GM18511 (cell line): Measurements from ENCODE around the gene PCDHA9.
"Not testable (repeated sequence)": the region's sequence is repeated elsewhere in the genome, so short reads cannot be mapped to it uniquely, and the experiment has no call there.

ENCODE experiments used
- ATAC-seq: cut with Tn5 transposase; IDR thresholded peaks from one replicate; pipeline ENCODE4 v1.9.1; 2021; ENCODE audit warnings: mild to moderate bottlenecking, moderate library complexity; ENCODE audit not compliant: unreplicated experiment

Gene PCDHA9, protein sequence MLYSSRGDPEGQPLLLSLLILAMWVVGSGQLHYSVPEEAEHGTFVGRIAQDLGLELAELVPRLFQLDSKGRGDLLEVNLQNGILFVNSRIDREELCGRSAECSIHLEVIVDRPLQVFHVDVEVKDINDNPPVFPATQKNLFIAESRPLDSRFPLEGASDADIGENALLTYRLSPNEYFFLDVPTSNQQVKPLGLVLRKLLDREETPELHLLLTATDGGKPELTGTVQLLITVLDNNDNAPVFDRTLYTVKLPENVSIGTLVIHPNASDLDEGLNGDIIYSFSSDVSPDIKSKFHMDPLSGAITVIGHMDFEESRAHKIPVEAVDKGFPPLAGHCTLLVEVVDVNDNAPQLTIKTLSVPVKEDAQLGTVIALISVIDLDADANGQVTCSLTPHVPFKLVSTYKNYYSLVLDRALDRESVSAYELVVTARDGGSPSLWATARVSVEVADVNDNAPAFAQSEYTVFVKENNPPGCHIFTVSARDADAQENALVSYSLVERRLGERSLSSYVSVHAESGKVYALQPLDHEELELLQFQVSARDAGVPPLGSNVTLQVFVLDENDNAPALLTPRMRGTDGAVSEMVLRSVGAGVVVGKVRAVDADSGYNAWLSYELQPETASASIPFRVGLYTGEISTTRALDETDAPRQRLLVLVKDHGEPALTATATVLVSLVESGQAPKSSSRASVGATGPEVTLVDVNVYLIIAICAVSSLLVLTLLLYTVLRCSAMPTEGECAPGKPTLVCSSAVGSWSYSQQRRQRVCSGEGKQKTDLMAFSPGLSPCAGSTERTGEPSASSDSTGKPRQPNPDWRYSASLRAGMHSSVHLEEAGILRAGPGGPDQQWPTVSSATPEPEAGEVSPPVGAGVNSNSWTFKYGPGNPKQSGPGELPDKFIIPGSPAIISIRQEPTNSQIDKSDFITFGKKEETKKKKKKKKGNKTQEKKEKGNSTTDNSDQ

DNA sequence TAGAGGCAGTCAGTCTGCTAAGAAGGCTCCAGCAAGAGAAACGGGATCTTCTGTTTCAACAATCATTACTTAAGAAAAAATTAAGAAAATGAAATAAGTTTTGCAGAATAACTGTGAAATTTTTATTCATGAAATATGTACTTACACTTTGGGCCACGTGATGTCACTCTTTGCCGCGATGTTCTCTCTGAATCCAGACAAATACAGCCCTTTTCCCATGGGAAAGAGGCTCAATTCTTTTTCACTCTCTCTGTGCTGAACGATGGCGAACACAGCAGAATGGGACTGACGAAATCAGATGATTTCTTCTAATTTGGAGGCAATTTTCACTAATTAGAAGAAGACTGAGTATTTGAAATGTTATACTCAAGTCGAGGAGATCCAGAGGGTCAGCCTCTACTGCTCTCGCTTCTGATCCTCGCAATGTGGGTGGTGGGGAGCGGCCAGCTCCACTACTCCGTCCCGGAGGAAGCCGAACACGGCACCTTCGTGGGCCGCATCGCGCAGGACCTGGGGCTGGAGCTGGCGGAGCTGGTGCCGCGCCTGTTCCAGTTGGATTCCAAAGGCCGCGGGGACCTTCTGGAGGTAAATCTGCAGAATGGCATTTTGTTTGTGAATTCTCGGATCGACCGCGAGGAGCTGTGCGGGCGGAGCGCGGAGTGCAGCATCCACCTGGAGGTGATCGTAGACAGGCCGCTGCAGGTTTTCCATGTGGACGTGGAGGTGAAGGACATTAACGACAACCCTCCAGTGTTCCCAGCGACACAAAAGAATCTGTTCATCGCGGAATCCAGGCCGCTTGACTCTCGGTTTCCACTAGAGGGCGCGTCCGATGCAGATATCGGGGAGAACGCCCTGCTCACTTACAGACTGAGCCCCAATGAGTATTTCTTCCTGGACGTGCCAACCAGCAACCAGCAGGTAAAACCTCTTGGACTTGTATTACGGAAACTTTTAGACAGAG, at the start of gene PCDHA9:
PCDHA9 (plus strand) TSS at position 244 of the 964 bp plus-strand sequence; CDS start at position 358, 114 bp downstream.
- ATAC-seq, result not testable (repeated sequence)

DNA sequence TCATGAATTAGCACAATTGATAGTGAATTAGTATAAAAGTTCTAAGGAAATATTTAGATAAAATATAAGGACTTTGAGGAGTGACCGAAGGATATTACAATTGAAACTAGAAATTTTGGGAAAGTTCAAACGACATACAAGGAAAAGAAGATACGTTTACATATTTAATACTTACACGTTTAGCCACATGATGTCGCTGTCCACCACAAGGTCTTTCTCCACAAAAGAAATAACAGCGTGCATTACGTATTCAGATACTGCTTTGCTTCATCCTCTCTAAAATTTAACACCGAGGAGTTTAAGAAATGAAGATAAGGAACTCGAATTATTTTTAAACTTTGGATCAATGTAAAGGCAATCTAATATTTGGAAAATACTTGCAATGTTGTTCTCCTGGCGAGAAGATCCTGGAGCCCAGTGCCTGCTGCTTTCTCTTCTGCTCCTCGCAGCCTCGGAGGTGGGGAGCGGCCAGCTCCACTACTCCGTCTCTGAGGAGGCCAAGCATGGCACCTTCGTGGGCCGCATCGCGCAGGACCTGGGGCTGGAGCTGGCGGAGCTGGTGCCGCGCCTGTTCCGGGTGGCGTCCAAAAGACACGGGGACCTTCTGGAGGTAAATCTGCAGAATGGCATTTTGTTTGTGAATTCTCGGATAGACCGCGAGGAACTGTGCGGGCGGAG, 47.2 kb upstream of the PCDHA9 start, which contains the start of gene PCDHA3:
PCDHA3 (plus strand) TSS at position 242 of the 678 bp plus-strand sequence.
- no peak for ATAC-seq

DNA sequence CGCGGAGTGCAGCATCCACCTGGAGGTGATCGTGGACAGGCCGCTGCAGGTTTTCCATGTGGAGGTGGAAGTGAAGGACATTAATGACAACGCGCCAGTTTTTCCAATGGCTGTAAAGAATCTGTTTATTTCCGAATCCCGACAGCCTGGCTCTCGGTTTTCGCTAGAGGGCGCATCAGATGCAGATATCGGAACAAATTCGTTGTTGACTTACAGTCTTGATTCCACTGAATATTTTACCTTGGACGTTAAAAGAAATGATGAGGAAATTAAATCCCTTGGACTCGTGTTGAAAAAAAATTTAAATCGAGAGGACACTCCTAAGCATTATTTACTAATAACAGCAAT, 46.7 kb upstream of the PCDHA9 start:
- ATAC-seq, result no peak

DNA sequence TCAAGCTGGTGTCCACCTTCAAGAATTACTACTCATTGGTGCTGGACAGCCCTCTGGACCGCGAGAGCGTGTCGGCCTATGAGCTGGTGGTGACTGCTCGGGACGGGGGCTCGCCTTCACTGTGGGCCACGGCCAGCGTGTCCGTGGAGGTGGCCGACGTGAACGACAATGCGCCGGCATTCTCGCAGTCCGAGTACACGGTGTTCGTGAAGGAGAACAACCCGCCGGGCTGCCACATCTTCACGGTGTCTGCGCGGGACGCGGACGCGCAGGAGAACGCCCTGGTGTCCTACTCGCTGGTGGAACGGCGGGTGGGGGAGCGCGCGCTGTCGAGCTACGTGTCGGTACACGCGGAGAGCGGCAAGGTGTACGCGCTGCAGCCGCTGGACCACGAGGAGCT, 45.8 kb upstream of the PCDHA9 start:
- not testable (repeated sequence) for ATAC-seq

DNA sequence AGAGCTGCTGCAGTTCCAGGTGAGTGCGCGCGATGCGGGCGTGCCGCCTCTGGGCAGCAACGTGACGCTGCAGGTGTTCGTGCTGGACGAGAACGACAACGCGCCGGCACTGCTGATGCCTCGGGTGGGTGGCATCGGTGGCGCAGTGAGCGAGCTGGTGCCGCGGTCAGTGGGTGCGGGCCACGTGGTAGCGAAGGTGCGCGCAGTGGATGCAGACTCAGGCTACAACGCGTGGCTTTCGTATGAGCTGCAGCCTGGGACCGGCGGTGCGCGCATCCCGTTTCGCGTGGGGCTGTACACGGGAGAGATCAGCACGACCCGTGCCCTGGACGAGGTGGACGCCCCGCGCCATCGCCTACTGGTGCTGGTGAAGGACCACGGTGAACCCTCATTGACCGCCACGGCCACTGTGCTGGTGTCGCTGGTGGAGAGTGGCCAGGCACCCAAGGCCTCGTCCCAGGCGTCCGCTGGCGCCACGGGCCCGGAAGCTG, 45.4 kb upstream of the PCDHA9 start:
- ATAC-seq, result no peak

DNA sequence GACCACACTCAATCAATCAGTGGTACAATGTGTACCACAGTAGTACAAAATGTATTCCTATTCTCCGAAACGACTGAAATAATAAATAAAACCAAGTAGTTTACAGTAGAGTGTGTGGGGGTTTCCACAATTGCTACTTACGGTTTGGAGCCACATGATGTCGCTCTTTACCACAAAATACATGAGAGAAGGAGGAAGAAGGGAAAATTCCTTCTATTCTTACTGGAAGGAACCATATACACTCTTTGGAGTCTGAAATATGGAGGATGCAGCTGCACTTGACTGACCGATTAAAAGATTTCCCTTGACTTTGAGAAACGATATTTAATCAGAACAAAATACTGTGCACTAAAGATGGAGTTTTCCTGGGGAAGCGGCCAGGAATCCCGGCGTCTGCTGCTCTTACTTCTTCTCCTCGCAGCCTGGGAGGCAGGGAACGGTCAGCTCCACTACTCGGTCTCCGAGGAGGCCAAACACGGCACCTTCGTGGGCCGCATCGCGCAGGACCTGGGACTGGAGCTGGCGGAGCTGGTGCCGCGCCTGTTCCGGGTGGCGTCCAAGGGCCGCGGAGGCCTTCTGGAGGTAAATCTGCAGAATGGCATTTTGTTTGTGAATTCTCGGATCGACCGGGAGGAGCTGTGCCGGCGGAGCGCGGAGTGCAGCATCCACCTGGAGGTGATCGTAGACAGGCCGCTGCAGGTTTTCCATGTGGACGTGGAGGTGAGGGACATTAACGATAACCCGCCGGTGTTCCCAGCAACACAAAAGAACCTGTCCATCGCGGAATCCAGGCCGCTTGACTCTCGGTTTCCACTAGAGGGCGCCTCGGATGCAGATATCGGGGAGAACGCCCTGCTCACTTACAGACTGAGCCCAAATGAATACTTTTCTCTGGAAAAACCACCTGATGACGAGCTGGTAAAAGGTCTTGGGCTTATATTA, 41.1 kb upstream of the PCDHA9 start, which contains the start of gene PCDHA4:
PCDHA4 (plus strand) TSS at position 235 of the 942 bp plus-strand sequence.
- ATAC-seq, result no peak

DNA sequence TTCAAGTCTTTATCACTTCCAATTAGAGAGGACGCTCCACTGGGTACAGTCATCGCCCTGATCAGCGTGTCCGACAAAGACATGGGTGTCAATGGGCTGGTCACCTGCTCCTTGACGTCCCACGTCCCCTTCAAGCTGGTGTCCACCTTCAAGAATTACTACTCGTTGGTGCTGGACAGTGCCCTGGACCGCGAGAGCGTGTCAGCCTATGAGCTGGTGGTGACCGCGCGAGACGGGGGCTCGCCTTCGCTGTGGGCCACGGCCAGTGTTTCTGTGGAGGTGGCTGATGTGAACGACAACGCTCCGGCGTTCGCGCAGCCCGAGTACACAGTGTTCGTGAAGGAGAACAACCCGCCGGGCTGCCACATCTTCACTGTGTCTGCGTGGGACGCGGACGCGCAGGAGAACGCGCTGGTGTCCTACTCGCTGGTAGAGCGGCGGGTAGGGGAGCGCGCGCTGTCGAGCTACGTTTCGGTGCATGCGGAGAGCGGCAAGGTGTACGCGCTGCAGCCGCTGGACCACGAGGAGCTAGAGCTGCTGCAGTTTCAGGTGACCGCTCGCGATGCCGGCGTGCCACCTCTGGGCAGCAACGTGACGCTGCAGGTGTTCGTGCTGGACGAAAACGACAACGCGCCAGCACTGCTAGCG, 39.8 kb upstream of the PCDHA9 start:
- ATAC-seq, result not testable (repeated sequence)

DNA sequence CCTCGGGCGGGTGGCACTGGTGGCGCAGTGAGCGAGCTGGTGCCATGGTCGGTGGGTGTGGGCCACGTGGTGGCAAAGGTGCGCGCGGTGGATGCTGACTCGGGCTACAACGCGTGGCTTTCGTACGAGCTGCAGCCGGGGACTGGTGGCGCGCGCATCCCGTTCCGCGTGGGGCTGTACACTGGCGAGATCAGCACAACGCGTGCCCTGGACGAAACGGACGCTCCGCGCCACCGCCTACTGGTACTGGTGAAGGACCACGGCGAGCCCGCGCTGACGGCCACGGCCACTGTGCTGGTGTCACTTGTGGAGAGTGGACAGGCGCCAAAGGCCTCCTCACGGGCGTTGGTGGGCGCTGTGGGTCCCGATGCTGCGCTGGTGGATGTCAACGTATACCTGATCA, 39.3 kb upstream of the PCDHA9 start:
- ATAC-seq, result no peak

DNA sequence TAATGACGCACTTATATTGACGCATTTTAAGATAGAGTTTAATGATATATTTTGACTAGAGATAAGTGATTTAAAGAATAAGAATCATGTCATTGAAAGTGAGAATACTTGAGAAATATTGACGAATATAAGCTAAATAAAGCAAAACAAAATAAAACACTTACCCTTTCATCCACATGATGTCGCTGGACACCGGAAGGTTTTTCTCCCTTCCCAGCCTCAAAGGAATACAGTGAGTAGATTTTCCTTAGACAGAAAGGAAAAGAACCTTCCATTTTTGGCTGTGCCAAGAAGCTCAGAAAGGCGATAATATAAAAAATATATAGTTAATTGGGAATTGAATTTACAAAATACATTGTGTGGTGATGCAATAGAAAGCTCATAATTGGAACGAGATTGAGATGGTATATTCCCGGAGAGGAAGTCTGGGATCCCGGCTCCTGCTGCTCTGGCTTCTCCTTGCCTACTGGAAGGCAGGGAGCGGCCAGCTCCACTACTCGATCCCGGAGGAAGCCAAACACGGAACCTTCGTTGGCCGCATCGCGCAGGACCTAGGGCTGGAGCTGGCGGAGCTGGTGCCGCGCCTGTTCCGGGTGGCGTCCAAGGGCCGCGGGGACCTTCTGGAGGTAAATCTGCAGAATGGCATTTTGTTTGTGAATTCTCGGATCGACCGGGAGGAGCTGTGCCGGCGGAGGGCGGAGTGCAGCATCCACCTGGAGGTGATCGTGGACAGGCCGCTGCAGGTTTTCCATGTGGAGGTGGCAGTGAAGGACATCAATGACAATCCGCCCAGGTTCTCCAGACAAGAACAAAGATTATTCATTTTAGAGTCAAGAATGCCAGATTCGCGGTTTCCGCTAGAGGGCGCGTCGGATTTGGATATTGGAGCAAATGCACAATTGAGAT, 26.6 kb upstream of the PCDHA9 start, which contains the start of gene PCDHA5:
PCDHA5 (plus strand) TSS at position 239 of the 906 bp plus-strand sequence.
- no peak for ATAC-seq

DNA sequence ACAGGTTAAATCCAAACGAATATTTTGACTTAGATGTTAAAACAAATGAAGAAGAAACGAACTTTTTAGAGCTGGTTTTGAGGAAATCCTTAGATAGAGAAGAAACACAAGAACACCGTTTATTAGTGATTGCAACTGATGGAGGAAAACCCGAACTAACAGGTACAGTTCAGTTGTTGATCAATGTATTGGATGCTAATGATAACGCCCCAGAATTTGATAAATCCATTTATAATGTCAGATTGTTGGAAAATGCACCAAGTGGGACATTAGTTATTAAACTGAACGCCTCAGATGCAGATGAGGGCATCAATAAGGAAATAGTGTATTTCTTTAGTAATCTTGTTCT, 25.9 kb upstream of the PCDHA9 start:
- ATAC-seq, result no peak

DNA sequence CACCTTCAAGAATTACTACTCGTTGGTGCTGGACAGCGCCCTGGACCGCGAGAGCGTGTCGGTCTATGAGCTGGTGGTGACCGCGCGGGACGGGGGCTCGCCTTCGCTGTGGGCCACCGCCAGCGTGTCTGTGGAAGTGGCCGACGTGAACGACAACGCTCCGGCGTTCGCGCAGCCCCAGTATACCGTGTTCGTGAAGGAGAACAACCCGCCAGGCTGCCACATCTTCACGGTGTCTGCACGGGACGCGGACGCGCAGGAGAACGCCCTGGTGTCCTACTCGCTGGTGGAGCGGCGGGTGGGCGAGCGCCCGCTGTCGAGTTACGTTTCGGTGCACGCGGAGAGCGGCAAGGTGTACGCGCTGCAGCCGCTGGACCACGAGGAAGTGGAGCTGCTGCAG, 25.2 kb upstream of the PCDHA9 start:
- ATAC-seq, result not testable (repeated sequence)

DNA sequence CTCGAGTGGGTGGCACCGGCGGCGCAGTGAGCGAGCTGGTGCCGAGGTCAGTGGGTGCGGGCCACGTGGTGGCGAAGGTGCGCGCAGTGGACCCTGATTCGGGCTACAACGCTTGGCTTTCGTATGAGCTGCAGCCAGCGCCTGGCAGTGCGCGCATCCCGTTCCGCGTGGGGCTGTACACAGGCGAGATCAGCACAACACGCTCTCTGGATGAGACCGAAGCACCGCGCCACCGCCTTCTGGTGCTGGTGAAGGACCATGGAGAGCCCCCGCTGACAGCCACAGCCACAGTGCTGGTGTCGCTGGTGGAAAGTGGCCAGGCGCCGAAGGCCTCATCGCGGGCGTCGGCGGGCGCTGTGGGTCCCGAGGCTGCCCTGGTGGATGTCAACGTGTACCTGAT, 24.7 kb upstream of the PCDHA9 start:
- ATAC-seq, result no peak

DNA sequence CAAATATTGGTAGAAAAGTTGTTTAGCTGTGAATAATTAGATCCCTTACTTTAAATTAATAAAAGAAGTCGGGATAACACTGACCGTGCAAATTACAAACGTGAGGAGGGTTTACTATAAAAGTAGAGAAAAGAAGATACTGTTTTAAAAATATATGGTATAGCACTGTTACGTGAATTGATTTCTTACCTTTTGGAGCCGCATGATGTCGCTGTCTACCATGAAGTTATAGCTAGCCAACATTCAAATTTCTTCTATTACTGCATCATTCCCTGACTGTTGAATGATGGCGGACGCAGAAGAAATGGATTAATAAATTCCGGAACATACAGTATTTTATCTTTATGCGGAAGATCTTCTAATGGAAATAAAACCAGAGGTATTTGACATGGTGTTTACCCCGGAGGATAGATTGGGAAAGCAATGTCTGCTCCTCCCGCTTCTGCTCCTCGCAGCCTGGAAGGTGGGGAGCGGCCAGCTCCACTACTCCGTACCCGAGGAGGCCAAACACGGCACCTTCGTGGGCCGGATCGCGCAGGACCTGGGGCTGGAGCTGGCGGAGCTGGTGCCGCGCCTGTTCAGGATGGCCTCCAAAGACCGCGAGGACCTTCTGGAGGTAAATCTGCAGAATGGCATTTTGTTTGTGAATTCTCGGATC, 20.3 kb upstream of the PCDHA9 start, which contains the start of gene PCDHA6:
PCDHA6 (plus strand) TSS at position 257 of the 658 bp plus-strand sequence; CDS start at position 389, 132 bp downstream.
- ATAC-seq, result no peak

DNA sequence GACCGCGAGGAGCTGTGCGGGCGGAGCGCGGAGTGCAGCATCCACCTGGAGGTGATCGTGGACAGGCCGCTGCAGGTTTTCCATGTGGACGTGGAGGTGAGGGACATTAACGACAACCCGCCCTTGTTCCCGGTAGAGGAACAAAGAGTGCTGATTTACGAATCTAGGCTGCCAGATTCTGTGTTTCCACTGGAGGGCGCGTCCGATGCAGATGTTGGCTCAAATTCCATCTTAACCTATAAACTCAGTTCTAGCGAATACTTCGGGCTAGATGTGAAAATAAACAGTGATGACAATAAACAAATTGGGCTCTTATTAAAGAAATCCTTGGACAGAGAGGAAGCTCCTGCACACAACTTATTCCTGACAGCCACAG, 19.8 kb upstream of the PCDHA9 start:
- ATAC-seq, result no peak

DNA sequence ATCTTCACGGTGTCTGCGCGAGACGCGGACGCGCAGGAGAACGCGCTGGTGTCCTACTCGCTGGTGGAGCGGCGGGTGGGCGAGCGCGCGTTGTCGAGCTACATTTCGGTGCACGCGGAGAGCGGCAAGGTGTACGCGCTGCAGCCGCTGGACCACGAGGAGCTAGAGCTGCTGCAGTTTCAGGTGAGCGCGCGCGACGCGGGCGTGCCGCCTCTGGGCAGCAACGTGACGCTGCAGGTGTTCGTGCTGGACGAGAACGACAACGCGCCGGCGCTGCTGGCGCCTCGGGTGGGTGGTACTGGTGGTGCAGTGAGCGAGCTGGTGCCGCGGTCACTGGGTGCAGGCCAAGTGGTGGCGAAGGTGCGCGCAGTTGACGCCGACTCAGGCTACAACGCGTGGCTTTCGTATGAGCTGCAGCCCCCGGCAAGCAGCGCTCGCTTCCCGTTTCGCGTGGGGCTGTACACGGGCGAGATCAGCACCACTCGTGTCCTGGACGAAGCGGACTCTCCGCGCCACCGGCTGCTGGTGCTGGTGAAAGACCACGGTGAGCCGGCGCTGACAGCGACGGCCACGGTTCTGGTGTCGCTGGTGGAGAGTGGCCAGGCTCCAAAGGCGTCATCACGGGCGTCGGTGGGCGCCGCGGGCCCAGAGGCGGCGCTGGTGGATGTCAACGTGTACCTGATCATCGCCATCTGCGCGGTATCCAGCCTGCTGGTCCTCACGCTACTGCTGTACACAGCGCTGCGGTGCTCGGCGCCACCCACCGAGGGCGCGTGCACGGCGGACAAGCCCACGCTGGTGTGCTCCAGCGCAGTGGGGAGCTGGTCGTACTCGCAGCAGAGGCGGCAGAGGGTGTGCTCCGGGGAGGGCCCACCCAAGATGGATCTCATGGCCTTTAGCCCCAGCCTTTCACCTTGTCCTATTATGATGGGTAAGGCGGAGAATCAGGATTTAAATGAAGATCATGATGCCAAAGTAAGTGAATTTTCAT, 18.4 kb upstream of the PCDHA9 start:
- not testable (repeated sequence) for ATAC-seq
